Fibroblast of the aortic adventitia (primary cell): ENCODE data around the gene PLP2. TPM values are rescaled to one million over a fixed set of nuclear protein-coding genes. Genes with fewer than 3 reads are reported as not detected.

ENCODE experiments used
- DNase-seq: peaks from one replicate; pipeline ENCODE4 v3.0.0-alpha.2; 2010; ENCODE audit warnings: low read depth
- H3K4me3 ChIP-seq: 2 replicates; pipeline ENCODE4 v1.5.1; 2011; ENCODE audit warnings: low read depth, mild to moderate bottlenecking, control low read depth, low read length, moderate library complexity
- total RNA-seq: library from RNA; depleted of rRNA; stranded (reverse); fragments of >200 nt; gene quantifications from 2 replicates; pipeline ENCODE4 v1.2.3, GENCODE V29; 2012; ENCODE audit warnings: low replicate concordance
- TF ChIP-seq, protein P1 (sequence below): IDR thresholded peaks from 2 replicates; pipeline ENCODE4 v1.5.1; 2011; ENCODE audit warnings: mild to moderate bottlenecking, low read length, control low read depth, inconsistent platforms; ENCODE audit not compliant: insufficient read depth

The PLP2 gene
- total RNA-seq, 1 donor = 93.2 TPM

DNA sequence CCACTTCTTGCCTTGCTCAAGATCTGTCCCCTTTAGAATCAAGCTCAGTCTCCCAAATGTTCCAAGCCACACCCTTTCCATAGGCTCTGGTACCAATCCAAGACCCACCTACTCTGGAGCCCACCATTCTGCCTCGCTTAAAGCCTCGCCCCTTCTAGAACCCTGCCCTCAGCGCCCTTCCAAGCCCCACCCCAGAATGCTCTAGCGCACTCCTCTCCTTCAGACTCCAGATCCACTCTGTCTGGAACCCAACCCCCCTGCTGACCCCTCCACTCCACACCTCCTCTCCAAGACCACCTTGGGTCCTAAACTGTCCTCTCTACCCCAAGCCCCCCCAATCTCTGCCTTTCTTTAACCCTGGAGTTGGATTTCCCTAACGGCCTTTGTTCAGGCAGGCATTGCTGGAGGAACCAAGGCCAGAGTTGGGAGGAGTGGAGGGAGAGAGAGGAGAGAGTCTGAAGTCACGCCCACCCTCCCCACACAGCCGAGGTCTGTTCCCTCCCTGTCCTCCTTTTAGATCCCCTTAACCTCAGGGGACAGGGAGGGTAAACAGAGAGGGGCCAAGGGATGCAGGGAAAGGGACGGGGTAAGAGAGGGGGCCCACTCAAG, 16.9 kb downstream of the PLP2 start:
- TF ChIP-seq, protein P1, sequence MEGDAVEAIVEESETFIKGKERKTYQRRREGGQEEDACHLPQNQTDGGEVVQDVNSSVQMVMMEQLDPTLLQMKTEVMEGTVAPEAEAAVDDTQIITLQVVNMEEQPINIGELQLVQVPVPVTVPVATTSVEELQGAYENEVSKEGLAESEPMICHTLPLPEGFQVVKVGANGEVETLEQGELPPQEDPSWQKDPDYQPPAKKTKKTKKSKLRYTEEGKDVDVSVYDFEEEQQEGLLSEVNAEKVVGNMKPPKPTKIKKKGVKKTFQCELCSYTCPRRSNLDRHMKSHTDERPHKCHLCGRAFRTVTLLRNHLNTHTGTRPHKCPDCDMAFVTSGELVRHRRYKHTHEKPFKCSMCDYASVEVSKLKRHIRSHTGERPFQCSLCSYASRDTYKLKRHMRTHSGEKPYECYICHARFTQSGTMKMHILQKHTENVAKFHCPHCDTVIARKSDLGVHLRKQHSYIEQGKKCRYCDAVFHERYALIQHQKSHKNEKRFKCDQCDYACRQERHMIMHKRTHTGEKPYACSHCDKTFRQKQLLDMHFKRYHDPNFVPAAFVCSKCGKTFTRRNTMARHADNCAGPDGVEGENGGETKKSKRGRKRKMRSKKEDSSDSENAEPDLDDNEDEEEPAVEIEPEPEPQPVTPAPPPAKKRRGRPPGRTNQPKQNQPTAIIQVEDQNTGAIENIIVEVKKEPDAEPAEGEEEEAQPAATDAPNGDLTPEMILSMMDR = no peak
- DNase-seq = no peak
- H3K4me3 ChIP-seq = no peak overlapping the region

DNA sequence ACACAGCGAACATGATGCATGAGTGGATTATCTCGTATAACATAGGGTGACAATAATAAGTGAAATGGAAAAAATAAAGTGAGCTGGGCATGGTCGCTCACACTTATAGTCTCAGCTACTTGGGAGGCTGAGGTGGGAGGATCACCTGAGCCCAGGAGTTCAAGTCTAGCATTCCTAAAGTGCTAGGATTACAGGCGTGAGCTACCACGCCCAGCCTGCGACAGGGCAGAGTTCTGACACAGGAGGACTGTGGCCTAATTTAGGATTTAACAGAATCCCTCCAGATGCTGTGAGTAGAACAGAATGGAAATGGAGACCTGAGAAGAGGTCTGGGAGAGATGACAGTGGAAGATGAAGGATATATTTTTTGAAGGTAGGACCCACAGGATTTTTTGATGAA, 17.9 kb downstream of the PLP2 start:
- TF ChIP-seq, protein P1 = no peak
- DNase-seq = no peak
- peak overlapping the region; percentile 6 for H3K4me3 ChIP-seq

DNA sequence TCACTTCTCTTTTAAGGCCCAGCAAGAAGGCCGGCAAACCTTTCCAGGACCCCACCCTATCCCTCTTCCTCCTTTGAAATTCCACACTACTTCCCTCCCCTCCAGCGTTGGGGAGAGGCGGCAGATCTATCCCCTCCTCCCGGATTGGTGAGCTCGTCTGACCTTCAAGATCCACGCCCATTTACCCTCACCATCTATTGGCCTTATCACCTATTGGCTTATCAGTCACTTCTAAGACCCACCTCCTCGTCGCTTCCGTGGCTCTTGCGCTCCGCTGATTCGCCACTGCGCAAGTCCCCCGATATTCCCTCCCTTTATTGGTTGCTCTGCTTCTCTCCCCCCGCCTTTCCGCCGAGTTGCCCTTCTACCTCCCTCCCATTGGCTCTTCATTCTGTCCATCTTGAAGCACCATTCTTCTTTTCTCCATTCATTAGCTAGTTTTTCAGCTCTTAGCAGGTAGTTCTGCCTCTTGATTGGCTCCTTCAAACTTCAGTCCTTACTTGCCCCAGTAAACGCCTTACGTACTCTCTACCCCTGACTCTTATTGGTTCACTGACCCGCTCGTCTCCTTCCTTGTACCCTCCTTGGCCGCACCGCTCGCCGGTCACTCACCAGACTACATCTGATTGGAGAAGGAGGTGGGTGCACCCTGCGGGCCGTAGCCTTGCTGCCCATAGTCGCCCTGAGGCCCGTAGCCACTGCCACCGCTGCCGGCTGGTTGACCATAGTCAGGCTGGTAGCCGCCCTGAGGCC, 19.3 kb downstream of the PLP2 start:
- TF ChIP-seq, protein P1 = no peak
- H3K4me3 ChIP-seq = peak overlapping the region; percentile 74
- DNase-seq = peak; percentile 99

DNA sequence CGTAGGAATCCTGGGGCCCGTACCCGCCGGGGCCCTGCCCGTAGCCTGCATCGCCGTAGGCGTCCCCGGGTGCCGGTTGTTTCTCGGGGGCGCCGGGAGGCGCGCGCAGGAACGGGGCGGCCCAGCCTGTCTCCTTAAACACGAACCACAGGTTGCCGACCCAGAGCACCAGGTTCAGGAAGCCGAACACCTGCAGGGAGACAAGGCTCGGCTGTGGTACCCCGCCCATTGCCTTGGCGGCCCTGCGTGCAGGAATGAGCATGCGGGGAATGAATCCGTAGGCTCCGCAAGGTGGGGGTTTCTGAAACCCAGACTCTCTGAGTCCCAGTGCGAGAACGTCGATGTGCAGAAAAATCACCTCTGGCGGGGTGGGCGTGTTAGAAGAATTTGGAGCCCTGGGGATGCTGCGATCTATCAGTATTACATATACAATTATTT, 19.9 kb downstream of the PLP2 start:
- peak overlapping the region; percentile 74 for H3K4me3 ChIP-seq
- TF ChIP-seq, protein P1 = no peak
- DNase-seq = no peak

DNA sequence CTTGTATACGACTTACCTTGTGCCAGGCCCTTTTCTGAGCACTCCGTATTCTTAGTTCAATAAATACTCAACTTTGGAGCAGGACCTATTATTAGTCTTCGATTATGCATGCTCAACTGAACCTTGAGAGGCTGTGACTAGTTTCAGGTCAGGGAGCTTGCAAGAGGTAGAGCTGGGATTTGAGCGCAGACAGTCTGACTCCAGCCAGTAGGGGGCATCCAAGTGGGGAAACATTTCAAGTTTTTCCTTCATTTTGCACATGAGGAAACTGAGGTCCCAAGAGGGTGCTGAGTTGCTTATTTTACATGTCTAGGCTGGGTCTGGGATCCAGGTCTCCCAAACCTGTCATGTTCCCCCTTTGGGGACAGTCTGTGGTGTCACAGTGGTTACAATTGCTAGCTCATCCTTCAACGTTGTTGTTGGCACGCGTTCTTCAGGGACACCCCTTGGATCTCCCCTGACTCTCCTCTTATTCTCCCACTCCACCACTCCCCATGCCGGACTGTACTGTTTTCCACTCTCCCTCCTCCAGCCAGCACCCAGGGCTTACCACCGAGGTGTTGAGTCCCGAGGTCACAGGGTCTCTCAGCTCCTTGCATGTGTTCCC, 21.1 kb downstream of the PLP2 start:
- no peak overlapping the region for H3K4me3 ChIP-seq
- TF ChIP-seq, protein P1 = peak; percentile 67
- DNase-seq = peak; percentile 43

DNA sequence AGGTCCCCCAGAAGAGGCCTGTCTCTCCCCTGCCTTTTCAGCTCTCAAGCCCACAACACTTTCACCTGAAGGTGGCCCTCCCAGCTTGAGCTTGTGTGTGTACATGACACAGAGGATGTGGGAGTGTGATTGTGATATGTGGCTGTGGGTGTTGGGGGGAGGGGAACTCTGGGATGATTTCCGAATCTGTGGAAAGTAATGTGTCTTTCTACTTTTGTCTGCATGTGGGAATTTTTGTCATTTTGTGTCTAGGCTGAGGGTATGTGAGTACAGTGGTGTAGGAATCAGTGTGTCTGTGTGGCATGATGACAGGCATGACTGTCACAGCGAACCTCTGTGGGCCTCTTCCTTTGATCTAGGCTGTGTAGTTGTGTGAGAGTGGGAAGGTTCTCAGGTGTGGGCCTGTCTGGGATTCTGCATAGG, 21.9 kb downstream of the PLP2 start:
- DNase-seq = no peak
- no peak overlapping the region for H3K4me3 ChIP-seq
- TF ChIP-seq, protein P1 = no peak
